ENCODE measurements around the gene LYL1. TPM values are rescaled to one million over a fixed set of nuclear protein-coding genes. Genes with fewer than 3 reads are reported as not detected.

Gene LYL1
- total RNA-seq, 1 experiment from 2014 or later: 0.24 TPM

DNA sequence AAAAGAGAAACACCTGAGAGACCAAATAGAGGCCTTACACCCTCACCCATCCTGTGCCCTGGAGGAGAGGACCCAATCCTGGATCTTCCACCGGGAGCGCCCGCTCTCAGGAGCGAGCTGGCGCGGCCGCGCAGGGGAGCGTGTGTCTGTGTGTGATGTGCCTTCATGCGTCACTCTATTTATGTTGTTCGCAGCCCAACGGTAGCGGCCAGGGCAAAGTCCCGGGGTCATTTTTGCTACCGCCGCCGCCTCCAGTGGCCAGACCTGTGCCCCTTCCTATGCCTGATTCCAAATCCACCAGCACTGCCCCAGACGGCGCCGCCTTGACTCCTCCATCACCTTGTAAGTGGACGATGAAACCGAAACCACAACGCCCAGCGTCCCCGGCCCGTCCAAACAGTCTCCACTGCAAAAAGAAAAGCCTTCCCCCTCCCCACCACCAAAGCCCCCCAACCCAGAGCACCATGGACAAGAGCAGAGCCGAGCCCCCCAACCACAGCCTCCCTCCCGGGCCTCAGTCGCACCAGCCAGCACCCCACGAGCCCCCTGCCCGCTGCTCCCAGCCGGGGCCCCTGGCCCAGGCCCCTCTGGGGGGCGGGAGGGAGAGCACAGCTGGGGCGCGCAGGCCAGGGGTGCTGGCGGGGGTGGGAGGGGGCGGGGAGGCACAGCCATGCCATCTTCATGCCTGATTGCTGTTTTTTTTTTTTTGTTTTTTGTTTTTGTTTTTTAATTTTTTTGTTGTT is 14.7 kb downstream of the LYL1 start:
- TF ChIP-seq, protein P1, sequence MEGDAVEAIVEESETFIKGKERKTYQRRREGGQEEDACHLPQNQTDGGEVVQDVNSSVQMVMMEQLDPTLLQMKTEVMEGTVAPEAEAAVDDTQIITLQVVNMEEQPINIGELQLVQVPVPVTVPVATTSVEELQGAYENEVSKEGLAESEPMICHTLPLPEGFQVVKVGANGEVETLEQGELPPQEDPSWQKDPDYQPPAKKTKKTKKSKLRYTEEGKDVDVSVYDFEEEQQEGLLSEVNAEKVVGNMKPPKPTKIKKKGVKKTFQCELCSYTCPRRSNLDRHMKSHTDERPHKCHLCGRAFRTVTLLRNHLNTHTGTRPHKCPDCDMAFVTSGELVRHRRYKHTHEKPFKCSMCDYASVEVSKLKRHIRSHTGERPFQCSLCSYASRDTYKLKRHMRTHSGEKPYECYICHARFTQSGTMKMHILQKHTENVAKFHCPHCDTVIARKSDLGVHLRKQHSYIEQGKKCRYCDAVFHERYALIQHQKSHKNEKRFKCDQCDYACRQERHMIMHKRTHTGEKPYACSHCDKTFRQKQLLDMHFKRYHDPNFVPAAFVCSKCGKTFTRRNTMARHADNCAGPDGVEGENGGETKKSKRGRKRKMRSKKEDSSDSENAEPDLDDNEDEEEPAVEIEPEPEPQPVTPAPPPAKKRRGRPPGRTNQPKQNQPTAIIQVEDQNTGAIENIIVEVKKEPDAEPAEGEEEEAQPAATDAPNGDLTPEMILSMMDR (conservative IDR thresholded peaks at IDR 0.05): no peak
- no peak for TF ChIP-seq EZH2 (IDR thresholded peaks at IDR 0.05; ENCODE audit: low read depth)
- POLR2A ChIA-PET (ENCODE audit: unreplicated experiment): no interaction called here
- BruUV-seq (replicated peaks): no TSS peak
- Histone ChIP-seq H4K20me1 (ENCODE audit: insufficient read depth) (no peaks in the 10 kb centered on the region), H2AFZ (no peak overlapping the region), H3K9me3 (ENCODE audit: insufficient read depth, low read depth) (no peaks in the 10 kb centered on the region), H3K4me1 (replicated peaks; ENCODE audit: insufficient read depth) (no peaks in the 10 kb centered on the region), H3K9me2 (ENCODE audit: insufficient read depth) (no peaks in the 10 kb centered on the region), H3K27me3 (ENCODE audit: insufficient read depth, low read depth) (no peaks in the 10 kb centered on the region), H3K4me3 (no peak overlapping the region), H3F3A (ENCODE audit: insufficient read depth, low read depth) (no peaks in the 10 kb centered on the region; the same call in 1 of the 2 replicates), H3K4me2 (no peak overlapping the region), H3K27ac (no peak overlapping the region), H3K79me2 (ENCODE audit: low read depth) (no peaks in the 10 kb centered on the region), H3K36me3 (ENCODE audit: low read depth) (no peaks in the 10 kb centered on the region)
- CTCF ChIA-PET: no interaction called here
- DNase-seq: no peak
- intact Hi-C loops (cut with micrococcal nuclease; ENCODE audit: unreplicated experiment): no loop called here

DNA sequence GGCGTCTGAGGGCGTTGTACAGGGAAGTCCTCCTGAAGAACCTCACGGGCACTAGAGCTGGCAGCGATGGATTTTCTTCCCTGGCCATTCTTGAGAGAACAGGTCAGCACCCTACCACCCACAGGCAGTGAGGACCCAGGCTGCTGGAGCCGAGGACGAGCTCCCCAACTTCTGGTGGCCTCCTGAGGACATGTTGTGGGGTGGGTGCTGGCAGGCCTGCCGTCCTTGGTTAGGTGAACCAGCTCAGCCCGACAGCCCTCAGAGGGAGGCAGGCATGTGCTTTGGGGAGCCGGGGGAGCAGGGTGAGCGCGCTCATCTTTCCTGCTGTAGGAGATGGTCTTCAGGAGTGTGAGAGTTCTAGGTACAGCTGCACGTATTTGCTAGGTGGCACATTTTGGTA is 15.4 kb downstream of the LYL1 start:
- Histone ChIP-seq H3K27ac (no peak overlapping the region), H2AFZ (no peak overlapping the region), H3K4me2 (no peak overlapping the region), H3K9me2 (ENCODE audit: insufficient read depth) (no peaks in the 10 kb centered on the region), H3K79me2 (ENCODE audit: low read depth) (no peaks in the 10 kb centered on the region), H3F3A (ENCODE audit: insufficient read depth, low read depth) (no peaks in the 10 kb centered on the region), H3K27me3 (ENCODE audit: insufficient read depth, low read depth) (no peaks in the 10 kb centered on the region), H3K4me1 (replicated peaks; ENCODE audit: insufficient read depth) (no peaks in the 10 kb centered on the region), H3K9me3 (ENCODE audit: insufficient read depth, low read depth) (no peaks in the 10 kb centered on the region), H3K4me3 (no peak overlapping the region), H3K36me3 (ENCODE audit: low read depth) (no peaks in the 10 kb centered on the region), H4K20me1 (ENCODE audit: insufficient read depth) (no peaks in the 10 kb centered on the region)
- ChIA-PET CTCF (no interaction called here), POLR2A (ENCODE audit: unreplicated experiment) (no interaction called here)
- DNase-seq: no peak
- TF ChIP-seq, protein P1 (conservative IDR thresholded peaks at IDR 0.05): no peak
- no peak for TF ChIP-seq EZH2 (IDR thresholded peaks at IDR 0.05; ENCODE audit: low read depth)
- no TSS peak for BruUV-seq (replicated peaks)
- intact Hi-C loops (cut with micrococcal nuclease; ENCODE audit: unreplicated experiment): no loop called here

DNA sequence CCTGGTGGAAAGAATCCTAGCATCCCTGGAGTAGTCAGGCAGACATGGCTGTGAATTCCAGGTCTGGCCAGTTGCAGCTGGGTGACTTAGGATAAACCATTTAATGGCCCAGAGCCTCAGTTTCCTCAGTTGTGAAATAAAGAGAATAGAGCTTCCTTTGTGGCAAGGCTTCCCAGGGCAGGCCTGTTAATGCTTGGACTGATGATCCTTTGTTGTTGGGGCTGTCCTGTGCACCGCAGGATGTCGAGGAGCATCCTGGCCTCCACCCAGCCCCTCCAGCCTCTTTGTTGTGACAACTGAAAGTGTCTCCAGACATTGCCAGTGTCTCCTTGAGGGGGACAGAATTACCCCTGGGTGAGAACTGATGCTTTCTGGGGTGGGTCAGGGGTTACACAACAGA is 16.3 kb downstream of the LYL1 start:
- Histone ChIP-seq H3K27ac (no peak overlapping the region), H4K20me1 (ENCODE audit: insufficient read depth) (no peaks in the 10 kb centered on the region), H3K4me2 (no peak overlapping the region), H3F3A (ENCODE audit: insufficient read depth, low read depth) (no peaks in the 10 kb centered on the region), H3K79me2 (ENCODE audit: low read depth) (no peaks in the 10 kb centered on the region), H3K4me3 (no peak overlapping the region), H3K27me3 (ENCODE audit: insufficient read depth, low read depth) (no peaks in the 10 kb centered on the region), H2AFZ (no peak overlapping the region), H3K4me1 (replicated peaks; ENCODE audit: insufficient read depth) (no peaks in the 10 kb centered on the region), H3K36me3 (ENCODE audit: low read depth) (no peaks in the 10 kb centered on the region), H3K9me3 (ENCODE audit: insufficient read depth, low read depth) (no peaks in the 10 kb centered on the region), H3K9me2 (ENCODE audit: insufficient read depth) (no peaks in the 10 kb centered on the region)
- ChIA-PET POLR2A (ENCODE audit: unreplicated experiment) (no interaction called here), CTCF (interaction anchor here (1.1 kb wide), 1 partner anchor 8 kb away, joined by 3 read pairs; no protein-coding TSS in a partner anchor)
- no peak for DNase-seq
- intact Hi-C loops (cut with micrococcal nuclease; ENCODE audit: unreplicated experiment): no loop called here
- no TSS peak for BruUV-seq (replicated peaks)
- TF ChIP-seq, protein P1 (conservative IDR thresholded peaks at IDR 0.05): no peak
- TF ChIP-seq EZH2 (IDR thresholded peaks at IDR 0.05; ENCODE audit: low read depth): no peak
